Spleen (tissue), 11 donors: ENCODE measurements around the gene POMT2. TPM values are rescaled to one million over a fixed set of nuclear protein-coding genes. Genes with fewer than 3 reads are reported as not detected.

Experiments
- DNase-seq: peaks from one replicate; pipeline ENCODE4 v3.0.0-alpha.2; 2020
- H3K27ac ChIP-seq, 8 donors: fragments of 200-600 bp; sonication (generic) in 7 of 8; 1 replicate in 4 of 8; 2 replicates in 4 of 8; pipeline versions ENCODE4 v1.5.0 to v1.8.0; 2016 to 2021; ENCODE audit warnings: inconsistent platforms in 4 of 8, mild to moderate bottlenecking in 4 of 8, moderate library complexity in 1 of 8
- H3K27me3 ChIP-seq, 7 donors: fragments of 200-600 bp; sonication (generic) in 6 of 7; replicated peaks in 1 of 7; 1 replicate in 4 of 7; 2 replicates in 3 of 7; pipeline versions ENCODE4 v1.5.0 to v1.8.0; 2016 to 2021; ENCODE audit warnings: inconsistent platforms in 3 of 7, mild to moderate bottlenecking in 1 of 7
- H3K36me3 ChIP-seq, 6 donors: fragments of 200-600 bp; sonication (generic) in 5 of 6; 1 replicate in 4 of 6; 2 replicates in 2 of 6; pipeline versions ENCODE4 v1.5.0 to v1.8.0; 2016 to 2021; ENCODE audit warnings: inconsistent platforms in 2 of 6
- H3K4me1 ChIP-seq, 6 donors: fragments of 200-600 bp; sonication (generic) in 5 of 6; 1 replicate in 3 of 6; 2 replicates in 3 of 6; pipeline versions ENCODE4 v1.5.0 to v1.8.0; 2016 to 2021; ENCODE audit warnings: inconsistent platforms in 3 of 6
- H3K4me3 ChIP-seq, 8 donors: fragments of 200-600 bp; sonication (generic) in 7 of 8; 1 replicate in 4 of 8; 2 replicates in 4 of 8; pipeline versions ENCODE4 v1.5.0 to v1.8.0; 2016 to 2021; ENCODE audit warnings: inconsistent platforms in 4 of 8, mild to moderate bottlenecking in 4 of 8, moderate library complexity in 2 of 8
- H3K9me3 ChIP-seq, 8 donors: fragments of 200-600 bp; sonication (generic) in 7 of 8; 1 replicate in 4 of 8; 2 replicates in 4 of 8; pipeline versions ENCODE4 v1.5.0 to v1.8.0; 2016 to 2021; ENCODE audit warnings: inconsistent platforms in 4 of 8
- CTCF ChIP-seq, 11 experiments: fragments of 200-600 bp in 7 of 11; fragments of 450-650 bp in 4 of 11; sonication (generic) in 4 of 11; IDR thresholded peaks in 8 of 11; conservative IDR thresholded peaks in 3 of 11; 1 replicate in 7 of 11; 2 replicates in 4 of 11; pipeline versions ENCODE4 v1.4.0 to v1.8.0; 2016 to 2021; ENCODE audit warnings: antibody characterized with exemption in 11 of 11, inconsistent platforms in 4 of 11, mild to moderate bottlenecking in 1 of 11
- POLR2A ChIP-seq, 3 donors: fragments of 450-650 bp; IDR thresholded peaks; one replicate each; pipeline ENCODE4 v1.5.1; 2017; ENCODE audit warnings: antibody characterized with exemption in 3 of 3, mild to moderate bottlenecking in 1 of 3
- POLR2AphosphoS5 ChIP-seq, 3 donors: sonication (generic); formaldehyde crosslinking; IDR thresholded peaks; one replicate each; pipeline ENCODE4 v1.5.1; 2017; ENCODE audit warnings: antibody characterized with exemption in 3 of 3
- WGBS, 5 donors: extraction: QIAGEN DNeasy Blood & Tissue Kit in 3 of 5; methylation state at CpG; one replicate each; pipeline versions ENCODE4 v1.1.5 to v1.1.7; 2013 to 2018; 5-methylcytosine and 5-hydroxymethylcytosine counted together
- intact Hi-C: fragments of 100-400 bp; cut with DNase I; formaldehyde crosslinking; loops from one replicate; pipeline ENCODE4 v1.15.0; 2023; ENCODE audit warnings: low total_unique reads
- microRNA-seq, 3 donors: library from miRNA; unstranded; fragments of <30 nt; microRNA quantifications; one replicate each; pipeline versions ENCODE4 to v1.1.0, GENCODE V29; 2019 to 2020
- polyA plus RNA-seq, 3 donors: library from polyadenylated mRNA; stranded (reverse); fragments of 200-250 nt; gene quantifications; one replicate each; pipeline ENCODE4 v1.2.1, GENCODE V29; 2013
- small RNA-seq, 4 donors: library from RNA; depleted of rRNA; stranded (forward); fragments of <200 nt; gene quantifications; one replicate each; pipeline ENCODE3, GENCODE V24; 2016
- total RNA-seq, 7 donors: library from RNA; depleted of rRNA in 3 of 7; stranded (reverse); fragments of >200 nt in 3 of 7; fragmentation: NEBNext Ultra II Directional in 4 of 7; extraction: Animal tissue kit (Norgen Biotek cat#: 25700) in 4 of 7; gene quantifications; one replicate each; pipeline versions ENCODE4 v1.1.0 to v1.2.1, GENCODE V29; 2016 to 2021
- donor health status: healthy with polysubstance abuse.
- donor health status: DM: no; HTN: no; CAD: no; lungs with moderate emphysema.
- donor health status: DM: no; HTN: no; CAD: no.
- donor health status: Bipolar disorder and iron deficiency.
- donor health status: healthy.
- donor health status: DM: no; HTN: no; CAD: no.
- donor health status: DM: yes; HTN: yes; CAD: no.

The POMT2 gene
- total and polyA plus RNA-seq, 10 donors, result 5.4 to 23.6 (median 16.6) TPM

DNA sequence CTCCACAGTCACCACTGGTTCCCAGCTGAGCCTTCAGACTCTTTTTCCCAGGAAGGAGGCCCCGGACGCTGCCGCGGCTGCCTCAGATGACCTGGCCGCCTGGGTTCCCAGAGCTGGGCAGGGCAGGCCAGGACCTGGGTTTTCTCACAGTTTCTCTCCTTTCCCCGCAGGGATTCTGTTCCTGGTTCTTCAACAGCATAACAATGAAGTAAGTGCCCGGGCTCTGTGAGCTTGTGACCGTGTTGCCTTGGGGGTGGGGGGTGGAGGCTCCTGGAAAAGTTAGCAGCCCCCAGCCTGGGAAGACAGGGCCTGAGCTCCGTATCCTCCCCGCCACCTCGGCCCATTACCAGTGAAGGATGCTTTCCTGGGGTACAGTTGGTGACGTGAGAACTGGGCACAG is 95.4 kb downstream of the POMT2 start:
- intact Hi-C loops, result no loop called here
- no peak for TF ChIP-seq POLR2AphosphoS5 (IDR thresholded peaks at IDR 0.05)
- TF ChIP-seq POLR2A (IDR thresholded peaks at IDR 0.05), result no peak
- TF ChIP-seq CTCF (IDR thresholded peaks at IDR 0.05 in 8 of 11, conservative IDR thresholded peaks at IDR 0.05 in 3 of 11), result no peak
- Histone ChIP-seq H3K27ac (no peak overlapping the region), H3K27me3 (peaks cover 0 to 1% (median 0%) of the 10 kb centered on the region in 7 donors), H3K36me3 (no peaks in the 10 kb centered on the region), H3K4me1 (no peaks in the 10 kb centered on the region), H3K4me3 (no peak overlapping the region), H3K9me3 (no peaks in the 10 kb centered on the region)
- WGBS, 5 donors, result 78 to 89% (median 85%) methylated on average over 12 of the region's 12 CpGs
- no peak for DNase-seq

Small RNAs within 50 kb of the gene (microRNA-seq; reads per million reads assigned to microRNA genes)
- gene MIR1260A, result 0 to 0.70 (median 0.36) reads per million in 3 donors

Small RNAs within 50 kb of the gene (small RNA-seq; reads per million reads assigned to genes)
- gene MIR1260A, result 0 reads per million in 4 donors

Other genes starting within 250 kb of the POMT2 start
- 10 to 100 TPM; 14.9 to 33.8 (median 24.7) TPM for gene CIPC, start 222.6 kb downstream of the POMT2 start, total RNA-seq
- 1 to 10 TPM; 4.2 to 9.6 (median 5.1) TPM for gene CIPC, start 222.6 kb downstream of the POMT2 start, polyA plus RNA-seq
- not detected for gene ZDHHC22, start 179.1 kb downstream of the POMT2 start, total RNA-seq
- gene ZDHHC22, start 179.1 kb downstream of the POMT2 start, polyA plus RNA-seq, result under 1 TPM in 1 of 3 donors, not detected in 2; 0.02 TPM
- 10 to 100 TPM in 2 of 7 donors, 1 to 10 TPM in 5; 2.8 to 13.4 (median 8.7) TPM for gene TMEM63C, start 139.1 kb downstream of the POMT2 start, total RNA-seq
- gene TMEM63C, start 139.1 kb downstream of the POMT2 start, polyA plus RNA-seq, result 1 to 10 TPM in 1 of 3 donors, under 1 TPM in 2; 0.20 to 2.4 (median 0.24) TPM
- not detected for gene NGB, start 49.7 kb downstream of the POMT2 start, total RNA-seq
- not detected for gene NGB, start 49.7 kb downstream of the POMT2 start, polyA plus RNA-seq
- 10 to 100 TPM in 6 of 7 donors, 1 to 10 TPM in 1; 7.8 to 21.7 (median 14.8) TPM for gene GSTZ1, start 153 bp upstream of the POMT2 start, total RNA-seq
- gene GSTZ1, start 153 bp upstream of the POMT2 start, polyA plus RNA-seq, result 10 to 100 TPM; 15.9 to 29.1 (median 19.3) TPM
- 10 to 100 TPM; 18.8 to 32.3 (median 22.4) TPM for gene TMED8, start 56.2 kb upstream of the POMT2 start, total RNA-seq
- gene TMED8, start 56.2 kb upstream of the POMT2 start, polyA plus RNA-seq, result 10 to 100 TPM in 1 of 3 donors, 1 to 10 TPM in 2; 8.1 to 10.8 (median 8.3) TPM
- 1 to 10 TPM in 2 of 7 donors, under 1 TPM in 5; 0.32 to 1.7 (median 0.79) TPM for gene SAMD15, start 56.5 kb upstream of the POMT2 start, total RNA-seq
- under 1 TPM in 2 of 3 donors, not detected in 1; 0.15 to 0.22 TPM for gene SAMD15, start 56.5 kb upstream of the POMT2 start, polyA plus RNA-seq
- gene NOXRED1, start 102.6 kb upstream of the POMT2 start, total RNA-seq, result 1 to 10 TPM in 2 of 7 donors, under 1 TPM in 5; 0.46 to 1.2 (median 0.82) TPM
- under 1 TPM; 0.30 to 0.59 (median 0.32) TPM for gene NOXRED1, start 102.6 kb upstream of the POMT2 start, polyA plus RNA-seq
- gene VIPAS39, start 136.7 kb upstream of the POMT2 start, total RNA-seq, result 10 to 100 TPM; 13.4 to 24.3 (median 18.5) TPM
- 10 to 100 TPM in 1 of 3 donors, 1 to 10 TPM in 2; 9.8 to 10.8 (median 9.8) TPM for gene VIPAS39, start 136.7 kb upstream of the POMT2 start, polyA plus RNA-seq
- 100 to 1,000 TPM in 1 of 7 donors, 10 to 100 TPM in 6; 55.2 to 126 (median 95.0) TPM for gene AHSA1, start 137.2 kb upstream of the POMT2 start, total RNA-seq
- 10 to 100 TPM; 41.5 to 81.0 (median 73.6) TPM for gene AHSA1, start 137.2 kb upstream of the POMT2 start, polyA plus RNA-seq
- under 1 TPM in 5 of 7 donors, not detected in 2; 0.13 to 0.56 (median 0.43) TPM for gene ISM2, start 177.9 kb upstream of the POMT2 start, total RNA-seq
- not detected for gene ISM2, start 177.9 kb upstream of the POMT2 start, polyA plus RNA-seq